DMS153 (cell line): ENCODE results near the gene ARFGEF2.

Source experiments
- DNase-seq: peaks from one replicate; lab custom pipeline; 2025; lab: John Stamatoyannopoulos, UW

The ARFGEF2 gene

GRCh38 chr20:48899881-48900280 is 21.6 kb upstream of the ARFGEF2 start:
- no peak for DNase-seq

GRCh38 chr20:48901326-48901725 is 20.2 kb upstream of the ARFGEF2 start:
- DNase-seq: no peak

- no peak for DNase-seq
Observed at GRCh38 chr20:48903705-48904104, 17.8 kb upstream of the ARFGEF2 start.

GRCh38 chr20:48904566-48905296 is 16.8 kb upstream of the ARFGEF2 start:
- no peak for DNase-seq

GRCh38 chr20:48905297-48905647 is 16.2 kb upstream of the ARFGEF2 start:
- no peak for DNase-seq

GRCh38 chr20:48906221-48906877 is 15.2 kb upstream of the ARFGEF2 start:
- DNase-seq: no peak

- no peak for DNase-seq
Observed at GRCh38 chr20:48908656-48909319, 12.7 kb upstream of the ARFGEF2 start.

GRCh38 chr20:48909910-48910309 is 11.6 kb upstream of the ARFGEF2 start:
- DNase-seq: no peak

- DNase-seq: no peak
Observed at GRCh38 chr20:48910347-48910781, 11.1 kb upstream of the ARFGEF2 start.

GRCh38 chr20:48912065-48912464 is 9.4 kb upstream of the ARFGEF2 start:
- DNase-seq: no peak

- no peak for DNase-seq
Observed at GRCh38 chr20:48916699-48917098, 4.8 kb upstream of the ARFGEF2 start.

GRCh38 chr20:48919336-48919881 is 2.1 kb upstream of the ARFGEF2 start:
- DNase-seq: no peak

GRCh38 chr20:48919882-48920526 is 1.5 kb upstream of the ARFGEF2 start:
- no peak for DNase-seq

- DNase-seq: no peak
Observed at GRCh38 chr20:48920527-48921167, 864 bp upstream of the ARFGEF2 start.

- no peak for DNase-seq
Observed at GRCh38 chr20:48921883-48922820, 641 bp downstream of the ARFGEF2 start.

- no peak for DNase-seq
Observed at GRCh38 chr20:48923149-48923718, 1.7 kb downstream of the ARFGEF2 start.

GRCh38 chr20:48924756-48925109 is 3.2 kb downstream of the ARFGEF2 start:
- no peak for DNase-seq

GRCh38 chr20:48926267-48926666 is 4.8 kb downstream of the ARFGEF2 start:
- DNase-seq: no peak

GRCh38 chr20:48926821-48927220 is 5.3 kb downstream of the ARFGEF2 start:
- no peak for DNase-seq
